SK-N-MC (cell line): ENCODE measurements around the gene FBXO17.
A peak's percentile ranks its signal among the peaks of the same experiment; 100 is the strongest.
"Not testable (repeated sequence)": the region's sequence is repeated elsewhere in the genome, so short reads cannot be mapped to it uniquely, and the experiment has no call there.

Experiments used
- DNase-seq: peaks from one replicate; pipeline ENCODE4 v3.0.0-alpha.2; 2011; ENCODE audit warnings: low read depth, low spot score
- H3K27ac ChIP-seq: fragments of 200-600 bp; sonication (generic); 2 replicates; pipeline ENCODE4 v1.5.1; 2016; ENCODE audit warnings: mixed run types
- H3K36me3 ChIP-seq: fragments of 200-600 bp; sonication (generic); 2 replicates; pipeline ENCODE4 v1.6.1; 2017; ENCODE audit warnings: antibody characterized with exemption, low read length, mixed read lengths; ENCODE audit not compliant: insufficient read depth
- H3K4me3 ChIP-seq: fragments of 200-600 bp; sonication (generic); 2 replicates; pipeline ENCODE4 v1.5.1; 2016
- H3K9ac ChIP-seq: fragments of 200-600 bp; sonication (generic); 2 replicates; pipeline ENCODE4 v1.8.0; 2017; ENCODE audit warnings: mixed run types, mixed read lengths; ENCODE audit not compliant: insufficient read length
- H3K9me3 ChIP-seq: fragments of 200-600 bp; sonication (generic); 2 replicates; pipeline ENCODE4 v1.6.1; 2017; ENCODE audit warnings: low read depth, mild to moderate bottlenecking, antibody characterized with exemption, low read length, moderate library complexity, mixed read lengths
- EZH2 ChIP-seq: fragments of 200-600 bp; sonication (generic); IDR thresholded peaks from one replicate; pipeline ENCODE4 v1.6.1; 2017; ENCODE audit warnings: antibody characterized with exemption
- FOXP2 ChIP-seq: optimal IDR thresholded peaks from 2 replicates; pipeline ENCODE3; 2011; ENCODE audit warnings: mild to moderate bottlenecking, moderate library complexity; ENCODE audit not compliant: insufficient read depth; ENCODE audit errors: extremely low read length, control extremely low read depth
- POLR2AphosphoS5 ChIP-seq: IDR thresholded peaks from 2 replicates; pipeline ENCODE4 v1.6.1; 2012; ENCODE audit warnings: mild to moderate bottlenecking, low read depth, low read length, borderline replicate concordance

The FBXO17 gene

DNA sequence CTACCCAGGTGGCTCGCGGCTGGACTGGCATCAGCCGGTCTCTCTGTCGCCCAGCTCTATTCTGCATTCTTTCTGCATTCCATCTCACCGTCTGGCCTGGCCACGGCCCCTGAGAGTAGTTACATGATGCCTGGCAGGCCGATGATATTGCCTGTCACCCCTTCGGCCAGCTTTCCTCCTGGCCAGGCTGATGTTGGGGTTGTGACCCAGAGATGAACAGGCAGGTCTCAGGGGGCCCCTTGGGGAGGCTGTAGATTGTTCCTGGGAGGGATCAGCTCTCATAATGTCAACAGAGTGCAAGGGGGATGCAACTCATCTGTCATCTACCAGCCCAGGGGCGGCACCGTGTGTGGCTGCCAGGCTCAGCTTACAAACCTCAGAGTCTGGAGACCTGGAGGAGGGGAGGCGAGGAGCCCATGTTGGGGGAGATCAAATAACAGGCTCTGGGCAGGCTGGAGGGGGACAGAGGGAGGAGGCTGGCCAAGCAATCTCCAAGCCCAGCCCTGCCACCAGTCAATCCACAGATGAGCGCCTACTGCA lies 13.6 kb upstream of the FBXO17 start:
- no peak overlapping the region for H3K27ac ChIP-seq
- DNase-seq: no peak
- TF ChIP-seq FOXP2: no peak
- no peak for TF ChIP-seq POLR2AphosphoS5
- no peak for TF ChIP-seq EZH2
- H3K36me3 ChIP-seq: no peaks in the 10 kb centered on the region
- no peak overlapping the region for H3K9ac ChIP-seq
- no peaks in the 10 kb centered on the region for H3K9me3 ChIP-seq
- H3K4me3 ChIP-seq: no peak overlapping the region

DNA sequence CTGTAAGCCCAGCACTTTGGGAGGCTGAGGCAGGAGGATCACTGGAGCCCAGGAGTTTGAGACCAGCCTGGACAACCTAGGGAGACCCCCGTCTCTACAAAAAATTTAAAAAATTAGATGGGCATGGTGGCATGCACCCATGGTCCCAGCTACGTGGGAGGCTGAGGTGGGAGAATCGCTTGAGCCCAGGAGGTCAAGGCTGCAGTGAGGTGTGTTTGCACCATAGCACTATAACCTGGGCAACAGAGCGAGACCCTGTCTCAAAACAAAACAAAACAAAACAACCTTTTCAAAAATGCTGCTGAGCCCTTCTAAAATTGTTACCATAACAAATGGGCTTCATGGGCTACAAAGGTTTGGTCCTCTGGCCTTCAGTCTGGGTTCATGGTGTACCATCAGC lies 13.1 kb upstream of the FBXO17 start:
- not testable (repeated sequence) for H3K36me3 ChIP-seq, H3K27ac ChIP-seq, H3K9ac ChIP-seq, H3K4me3 ChIP-seq, H3K9me3 ChIP-seq, DNase-seq

DNA sequence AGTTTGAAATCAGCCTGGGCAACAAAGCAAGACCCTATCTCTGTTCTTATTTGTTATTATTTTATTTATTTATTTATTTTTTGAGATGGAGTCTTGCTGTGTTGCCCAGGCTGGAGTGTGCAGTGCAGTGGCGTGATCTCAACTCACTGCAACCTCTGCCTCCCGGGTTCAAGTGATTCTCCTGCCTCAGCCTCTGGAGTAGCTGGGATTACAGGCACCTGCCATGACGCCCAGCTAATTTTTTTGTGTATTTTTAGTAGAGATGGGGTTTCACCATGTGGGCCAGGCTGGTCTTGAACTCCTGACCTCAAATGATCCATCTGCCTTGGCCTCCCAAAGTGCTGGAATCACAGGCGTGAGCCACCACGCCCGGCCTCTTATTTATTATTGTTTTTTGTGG lies 12.2 kb upstream of the FBXO17 start:
- not testable (repeated sequence) for H3K4me3 ChIP-seq, DNase-seq

DNA sequence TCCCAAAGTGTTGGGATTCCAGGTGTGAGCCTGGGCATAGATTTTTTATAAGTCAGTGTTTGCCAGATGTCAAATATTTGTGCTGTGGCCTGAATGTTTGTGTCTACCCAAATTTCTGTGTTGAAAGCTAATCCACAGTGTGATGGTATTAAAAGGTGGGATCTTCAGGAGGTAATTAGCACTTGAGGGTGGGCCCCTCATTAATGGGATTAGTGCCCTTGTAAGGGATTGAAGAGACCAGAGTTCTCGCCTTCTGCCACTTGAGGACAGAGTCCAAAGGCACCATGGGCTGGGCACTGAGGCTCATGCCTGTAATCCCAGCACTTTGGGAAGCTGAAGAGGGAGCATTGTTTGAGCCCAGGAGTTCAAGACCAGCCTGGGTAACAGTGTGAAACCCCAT lies 9.7 kb upstream of the FBXO17 start:
- no peak overlapping the region for H3K4me3 ChIP-seq
- H3K9me3 ChIP-seq: no peaks in the 10 kb centered on the region
- TF ChIP-seq EZH2 (no peak), FOXP2 (no peak), POLR2AphosphoS5 (no peak)
- no peak overlapping the region for H3K27ac ChIP-seq
- no peaks in the 10 kb centered on the region for H3K36me3 ChIP-seq
- H3K9ac ChIP-seq: no peak overlapping the region
- no peak for DNase-seq

More for the DNA sequence above, 12.2 kb upstream of the FBXO17 start:
- not testable (repeated sequence) for H3K9ac ChIP-seq, H3K9me3 ChIP-seq, H3K36me3 ChIP-seq, H3K27ac ChIP-seq

DNA sequence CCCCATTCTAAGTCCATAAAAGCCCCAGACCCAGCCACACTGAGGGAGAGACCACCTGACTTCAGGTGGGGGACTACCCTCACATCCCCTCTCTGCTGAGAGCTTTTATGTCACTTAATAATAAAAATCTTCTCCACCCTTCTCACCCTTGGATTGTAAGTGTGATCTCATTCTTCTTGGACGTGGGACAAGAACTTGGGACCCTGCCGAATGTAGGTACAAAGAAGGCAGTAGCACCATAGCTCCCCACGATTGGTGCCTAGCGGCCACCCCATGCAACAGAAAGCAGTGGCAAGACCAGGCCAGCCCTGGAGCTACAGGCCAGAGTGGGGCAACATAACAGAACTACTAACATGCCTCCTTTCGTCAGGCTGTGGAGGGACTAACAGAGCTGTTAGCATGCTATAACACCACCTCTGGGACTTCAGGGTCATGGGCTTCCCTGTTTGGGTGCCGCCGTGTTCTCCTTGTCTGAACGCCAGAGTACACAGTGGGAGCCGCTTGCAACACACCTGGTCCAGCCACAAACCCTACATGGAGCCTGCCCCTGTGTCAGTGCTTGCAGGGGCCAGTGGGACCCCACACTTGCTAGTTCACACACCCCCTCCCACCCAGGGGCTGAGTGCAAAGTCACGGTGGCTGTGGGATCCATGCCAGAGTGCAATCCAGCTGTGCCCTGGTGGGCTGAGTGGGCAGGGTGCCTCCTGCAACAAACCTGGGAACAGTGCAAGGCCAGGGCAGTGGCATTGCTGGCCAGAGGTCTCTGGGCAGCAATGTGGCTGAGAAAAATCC lies 5.2 kb upstream of the FBXO17 start:
- Histone ChIP-seq H3K9me3 (no peaks in the 10 kb centered on the region), H3K9ac (no peak overlapping the region), H3K27ac (no peak overlapping the region), H3K36me3 (no peaks in the 10 kb centered on the region), H3K4me3 (no peak overlapping the region)
- TF ChIP-seq FOXP2 (no peak), EZH2 (no peak), POLR2AphosphoS5 (no peak)
- DNase-seq: no peak

DNA sequence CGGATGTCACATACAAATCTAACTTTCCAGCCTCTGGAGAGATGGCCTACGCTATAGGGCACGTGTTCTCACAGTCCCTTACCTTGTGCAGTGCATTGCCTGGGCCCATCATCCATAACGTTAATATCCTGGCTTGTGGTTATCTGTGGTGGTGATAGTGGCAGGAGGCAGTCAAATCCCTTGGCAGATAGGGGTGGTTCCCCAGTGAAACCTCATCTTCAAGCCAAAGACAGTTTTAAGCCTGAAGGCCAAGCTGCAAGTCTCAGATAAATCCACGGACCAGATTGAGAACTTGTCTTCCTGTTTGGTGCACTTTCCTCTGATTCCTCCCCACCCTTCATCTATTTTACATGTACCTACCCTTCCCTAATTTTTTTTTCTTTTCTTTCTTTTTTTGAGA lies 4.3 kb upstream of the FBXO17 start:
- no peak overlapping the region for H3K27ac ChIP-seq
- H3K36me3 ChIP-seq: no peaks in the 10 kb centered on the region
- no peak overlapping the region for H3K4me3 ChIP-seq
- no peak overlapping the region for H3K9ac ChIP-seq
- TF ChIP-seq FOXP2 (no peak), EZH2 (no peak), POLR2AphosphoS5 (no peak)
- no peaks in the 10 kb centered on the region for H3K9me3 ChIP-seq
- no peak for DNase-seq

DNA sequence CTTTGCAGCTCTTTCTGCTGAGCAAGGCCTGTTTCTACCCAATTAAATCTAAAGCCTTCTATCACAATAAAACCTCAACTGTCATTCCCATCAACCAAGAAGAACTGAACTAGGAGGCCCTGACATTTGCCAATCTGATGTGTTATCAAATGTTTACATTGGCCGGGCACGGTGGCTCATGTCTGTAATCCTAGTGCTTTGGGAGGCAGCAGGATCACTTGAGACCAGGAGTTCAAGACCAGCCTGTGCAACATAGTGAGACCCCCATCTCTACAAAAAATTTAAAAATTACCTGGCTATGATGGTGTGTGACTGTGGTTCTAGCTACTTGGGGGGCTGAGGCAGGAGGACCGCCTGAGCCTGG lies 2.8 kb upstream of the FBXO17 start:
- H3K27ac ChIP-seq: peak overlapping the region; percentile 21; the same call in 1 of the 2 replicates
- no peaks in the 10 kb centered on the region for H3K36me3 ChIP-seq
- no peaks in the 10 kb centered on the region for H3K9me3 ChIP-seq
- H3K4me3 ChIP-seq: no peak overlapping the region
- DNase-seq: no peak
- no peak for TF ChIP-seq FOXP2
- no peak for TF ChIP-seq POLR2AphosphoS5
- TF ChIP-seq EZH2: no peak
- H3K9ac ChIP-seq: no peak overlapping the region

DNA sequence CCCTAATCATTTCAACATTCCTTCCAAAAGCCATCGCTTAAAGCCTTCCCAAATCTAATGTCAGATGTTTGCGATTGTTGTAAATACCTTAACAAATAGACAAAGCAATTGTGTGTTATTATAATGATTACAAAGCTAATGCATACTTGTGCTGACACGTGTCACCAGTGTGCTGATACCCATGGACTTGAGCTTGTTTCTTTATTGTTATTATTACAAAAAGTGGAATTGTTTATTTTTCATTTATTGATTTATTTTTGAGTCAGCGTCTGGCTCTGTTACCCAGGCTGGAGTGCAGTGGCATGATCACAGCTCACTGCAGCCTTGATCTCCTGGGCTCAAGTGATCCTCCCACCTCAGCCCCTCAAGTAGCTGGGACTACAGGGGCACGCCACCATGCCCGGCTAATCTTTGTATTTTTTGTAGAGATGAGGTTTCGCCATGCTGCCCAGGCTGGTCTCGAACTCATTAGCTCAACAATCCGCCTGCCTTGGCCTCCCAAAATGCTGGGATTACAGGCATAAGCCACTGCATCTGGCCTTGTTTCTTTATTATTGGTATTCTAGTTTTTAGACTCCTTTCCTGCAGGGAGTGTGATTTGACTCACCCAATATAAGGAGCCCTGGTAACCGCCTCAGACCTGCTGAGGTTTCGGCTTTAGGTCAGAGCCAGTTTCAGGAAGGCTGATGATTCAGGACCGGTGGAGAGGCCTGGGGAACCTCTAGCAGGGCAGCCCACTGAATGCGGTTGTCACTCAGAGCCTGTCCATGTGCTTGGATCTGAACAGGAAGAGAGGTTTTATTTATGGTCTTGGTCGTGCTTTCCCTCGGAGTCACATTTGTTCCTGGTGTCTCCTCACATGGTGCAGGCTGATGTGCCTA lies 2.1 kb upstream of the FBXO17 start:
- Histone ChIP-seq H3K4me3 (no peak overlapping the region), H3K27ac (peak overlapping the region; percentile 21; the same call in 1 of the 2 replicates), H3K9ac (no peak overlapping the region), H3K36me3 (no peaks in the 10 kb centered on the region), H3K9me3 (no peaks in the 10 kb centered on the region)
- TF ChIP-seq EZH2: no peak
- no peak for TF ChIP-seq FOXP2
- TF ChIP-seq POLR2AphosphoS5: no peak
- no peak for DNase-seq
